Liver (tissue), 9 donors: ENCODE measurements around the gene HPGD. TPM values are rescaled to one million over a fixed set of nuclear protein-coding genes. Genes with fewer than 3 reads are reported as not detected.
A peak's percentile ranks its signal among the peaks of the same experiment; 100 is the strongest.

ENCODE experiments used
- DNase-seq: peaks from one replicate; pipeline ENCODE4 v3.0.0-alpha.2; 2017; ENCODE audit warnings: low spot score
- H3K27ac ChIP-seq, 2 donors: one replicate each; pipeline ENCODE4 v1.7.0; 2013; ENCODE audit warnings: inconsistent platforms in 2 of 2, low read length in 2 of 2, control low read depth in 1 of 2, low read depth in 1 of 2, mild to moderate bottlenecking in 1 of 2
- H3K27me3 ChIP-seq, 4 donors: one replicate each; pipeline versions ENCODE4 v1.6.1 to v1.7.0; 2013; ENCODE audit warnings: low read length in 3 of 4, inconsistent platforms in 1 of 4, mild to moderate bottlenecking in 1 of 4, moderate library complexity in 1 of 4; ENCODE audit not compliant: control insufficient read depth in 4 of 4, insufficient read depth in 4 of 4
- H3K36me3 ChIP-seq, 4 donors: one replicate each; pipeline versions ENCODE4 v1.6.1 to v1.7.0; 2013; ENCODE audit warnings: low read length in 3 of 4, mild to moderate bottlenecking in 3 of 4, low read depth in 1 of 4, moderate library complexity in 1 of 4; ENCODE audit not compliant: control insufficient read depth in 4 of 4, insufficient read depth in 3 of 4
- H3K4me1 ChIP-seq, 4 donors: one replicate each; pipeline versions ENCODE4 v1.6.1 to v1.7.0; 2013; ENCODE audit warnings: low read length in 3 of 4, mild to moderate bottlenecking in 3 of 4, moderate library complexity in 1 of 4; ENCODE audit not compliant: control insufficient read depth in 4 of 4, insufficient read depth in 4 of 4
- H3K4me3 ChIP-seq, 3 donors: one replicate each; pipeline versions ENCODE4 v1.6.1 to v1.7.0; 2013; ENCODE audit warnings: low read length in 3 of 3, control low read depth in 1 of 3, low read depth in 1 of 3, mild to moderate bottlenecking in 1 of 3
- H3K9ac ChIP-seq, 2 donors: one replicate each; pipeline ENCODE4 v1.7.0; 2013; ENCODE audit warnings: low read length in 2 of 2, mild to moderate bottlenecking in 2 of 2, moderate library complexity in 2 of 2, control low read depth in 1 of 2, low read depth in 1 of 2
- H3K9me3 ChIP-seq, 4 donors: one replicate each; pipeline versions ENCODE4 v1.6.1 to v1.7.0; 2013; ENCODE audit warnings: low read length in 3 of 4; ENCODE audit not compliant: control insufficient read depth in 4 of 4
- FOXA1 ChIP-seq: IDR thresholded peaks from 2 replicates; pipeline ENCODE4 v1.6.1; 2016; ENCODE audit warnings: antibody characterized with exemption
- FOXA2 ChIP-seq: IDR thresholded peaks from 2 replicates; pipeline ENCODE4 v1.6.1; 2016; ENCODE audit warnings: antibody characterized with exemption
- GABPA ChIP-seq, 2 donors: IDR thresholded peaks in 1 of 2; conservative IDR thresholded peaks in 1 of 2; 2 replicates each; pipeline ENCODE4 v1.6.1; 2016; ENCODE audit warnings: antibody characterized with exemption in 2 of 2, mild to moderate bottlenecking in 1 of 2, moderate library complexity in 1 of 2
- HNF4A ChIP-seq, 2 donors: conservative IDR thresholded peaks; 2 replicates each; pipeline ENCODE4 v1.6.1; 2016; ENCODE audit warnings: antibody characterized with exemption in 2 of 2, mild to moderate bottlenecking in 2 of 2
- HNF4G ChIP-seq: IDR thresholded peaks from 2 replicates; pipeline ENCODE4 v1.6.1; 2016; ENCODE audit warnings: antibody characterized with exemption
- JUND ChIP-seq, 2 donors: IDR thresholded peaks; 2 replicates each; pipeline ENCODE4 v1.6.1; 2016; ENCODE audit warnings: antibody characterized with exemption in 2 of 2
- NR2F2 ChIP-seq: IDR thresholded peaks from 2 replicates; pipeline ENCODE4 v1.6.1; 2016; ENCODE audit warnings: antibody characterized with exemption
- RAD21 ChIP-seq, 2 donors: IDR thresholded peaks; 2 replicates each; pipeline ENCODE4 v1.6.1; 2016; ENCODE audit warnings: antibody characterized with exemption in 2 of 2, mild to moderate bottlenecking in 2 of 2
- SP1 ChIP-seq: IDR thresholded peaks from 2 replicates; pipeline ENCODE4 v1.6.1; 2018; ENCODE audit warnings: antibody characterized with exemption, mild to moderate bottlenecking
- TAF1 ChIP-seq: conservative IDR thresholded peaks from 2 replicates; pipeline ENCODE4 v1.6.1; 2016; ENCODE audit warnings: antibody characterized with exemption, mild to moderate bottlenecking
- YY1 ChIP-seq: IDR thresholded peaks from 2 replicates; pipeline ENCODE4 v1.6.1; 2016; ENCODE audit warnings: antibody characterized with exemption, mild to moderate bottlenecking
- WGBS: extraction: QIAGEN DNeasy Blood & Tissue Kit; methylation state at CpG from one replicate; pipeline ENCODE4 v1.1.7; 2013; 5-methylcytosine and 5-hydroxymethylcytosine counted together
- polyA plus RNA-seq, 2 donors: library from polyadenylated mRNA; stranded (reverse) in 1 of 2; unstranded in 1 of 2; fragments of 200-250 nt in 1 of 2; fragments of >200 nt in 1 of 2; fragmentation: Nextera tagmentation in 1 of 2; extraction: Ambion mirVana in 1 of 2; gene quantifications; one replicate each; pipeline versions ENCODE4 v1.2.1 to v1.2.3, GENCODE V29; 2013 to 2015
- total RNA-seq, 2 donors: library from RNA; depleted of rRNA; stranded (reverse); fragments of >200 nt; gene quantifications; one replicate each; pipeline ENCODE4 v1.2.3, GENCODE V29; 2014
- TF ChIP-seq, protein P1 (sequence below): IDR thresholded peaks from 2 replicates; pipeline ENCODE4 v1.6.1; 2016; ENCODE audit warnings: antibody characterized with exemption
- TF ChIP-seq, protein P2 (sequence below): IDR thresholded peaks from 2 replicates; pipeline ENCODE4 v1.6.1; 2016; ENCODE audit warnings: antibody characterized with exemption, mild to moderate bottlenecking
- TF ChIP-seq, protein P3 (sequence below): IDR thresholded peaks from 2 replicates; pipeline ENCODE4 v1.6.1; 2016; ENCODE audit warnings: antibody characterized with exemption
- TF ChIP-seq, protein P4 (sequence below): fragments of 150-350 bp; IDR thresholded peaks from 2 replicates; pipeline ENCODE4 v1.5.1; 2017; ENCODE audit warnings: improper control_type of control experiment, low read depth, low read length; ENCODE audit not compliant: missing input control
- TF ChIP-seq, protein P5 (sequence below): IDR thresholded peaks from 2 replicates; pipeline ENCODE4 v1.6.1; 2016; ENCODE audit warnings: antibody characterized with exemption
- donor health status: healthy.
- donor health status: healthy.
- donor health status: healthy.
- donor health status: healthy.
- donor health status: healthy.

Gene HPGD
- total and polyA plus RNA-seq, 4 donors, result 7.9 to 113 (median 57.1) TPM

DNA sequence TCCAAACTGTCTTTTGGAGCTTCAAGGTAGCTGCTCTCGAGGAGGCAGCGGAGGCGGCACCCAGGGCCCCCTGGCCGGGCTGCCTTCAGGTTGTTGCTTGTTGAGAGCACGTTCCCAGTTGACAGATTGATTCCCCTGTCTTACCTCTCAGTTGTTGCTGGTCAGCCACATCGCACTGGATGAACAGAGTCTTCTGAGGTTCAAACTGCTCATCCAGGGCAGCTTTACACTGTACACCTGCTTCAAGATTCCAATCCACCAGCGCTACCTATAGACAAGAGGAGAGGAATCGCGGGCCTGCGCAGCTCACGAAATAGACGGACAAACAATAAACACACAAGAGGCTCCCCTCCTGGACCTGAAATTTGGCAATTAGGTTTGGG lies 497 bp downstream of the HPGD start:
- no peaks in the 10 kb centered on the region for H3K36me3 ChIP-seq
- H3K4me1 ChIP-seq, result peaks cover 0 to 20% (median 7%) of the 10 kb centered on the region in 4 donors
- under 1% methylated on average over 12 of the region's 12 CpGs for WGBS
- H3K4me3 ChIP-seq, result peak overlapping the region; percentile 76 to 91 (median 89)
- DNase-seq, result no peak
- TF ChIP-seq FOXA1, result no peak
- TF ChIP-seq, protein P1, sequence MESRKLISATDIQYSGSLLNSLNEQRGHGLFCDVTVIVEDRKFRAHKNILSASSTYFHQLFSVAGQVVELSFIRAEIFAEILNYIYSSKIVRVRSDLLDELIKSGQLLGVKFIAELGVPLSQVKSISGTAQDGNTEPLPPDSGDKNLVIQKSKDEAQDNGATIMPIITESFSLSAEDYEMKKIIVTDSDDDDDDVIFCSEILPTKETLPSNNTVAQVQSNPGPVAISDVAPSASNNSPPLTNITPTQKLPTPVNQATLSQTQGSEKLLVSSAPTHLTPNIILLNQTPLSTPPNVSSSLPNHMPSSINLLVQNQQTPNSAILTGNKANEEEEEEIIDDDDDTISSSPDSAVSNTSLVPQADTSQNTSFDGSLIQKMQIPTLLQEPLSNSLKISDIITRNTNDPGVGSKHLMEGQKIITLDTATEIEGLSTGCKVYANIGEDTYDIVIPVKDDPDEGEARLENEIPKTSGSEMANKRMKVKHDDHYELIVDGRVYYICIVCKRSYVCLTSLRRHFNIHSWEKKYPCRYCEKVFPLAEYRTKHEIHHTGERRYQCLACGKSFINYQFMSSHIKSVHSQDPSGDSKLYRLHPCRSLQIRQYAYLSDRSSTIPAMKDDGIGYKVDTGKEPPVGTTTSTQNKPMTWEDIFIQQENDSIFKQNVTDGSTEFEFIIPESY, result no peak
- TF ChIP-seq, protein P2, sequence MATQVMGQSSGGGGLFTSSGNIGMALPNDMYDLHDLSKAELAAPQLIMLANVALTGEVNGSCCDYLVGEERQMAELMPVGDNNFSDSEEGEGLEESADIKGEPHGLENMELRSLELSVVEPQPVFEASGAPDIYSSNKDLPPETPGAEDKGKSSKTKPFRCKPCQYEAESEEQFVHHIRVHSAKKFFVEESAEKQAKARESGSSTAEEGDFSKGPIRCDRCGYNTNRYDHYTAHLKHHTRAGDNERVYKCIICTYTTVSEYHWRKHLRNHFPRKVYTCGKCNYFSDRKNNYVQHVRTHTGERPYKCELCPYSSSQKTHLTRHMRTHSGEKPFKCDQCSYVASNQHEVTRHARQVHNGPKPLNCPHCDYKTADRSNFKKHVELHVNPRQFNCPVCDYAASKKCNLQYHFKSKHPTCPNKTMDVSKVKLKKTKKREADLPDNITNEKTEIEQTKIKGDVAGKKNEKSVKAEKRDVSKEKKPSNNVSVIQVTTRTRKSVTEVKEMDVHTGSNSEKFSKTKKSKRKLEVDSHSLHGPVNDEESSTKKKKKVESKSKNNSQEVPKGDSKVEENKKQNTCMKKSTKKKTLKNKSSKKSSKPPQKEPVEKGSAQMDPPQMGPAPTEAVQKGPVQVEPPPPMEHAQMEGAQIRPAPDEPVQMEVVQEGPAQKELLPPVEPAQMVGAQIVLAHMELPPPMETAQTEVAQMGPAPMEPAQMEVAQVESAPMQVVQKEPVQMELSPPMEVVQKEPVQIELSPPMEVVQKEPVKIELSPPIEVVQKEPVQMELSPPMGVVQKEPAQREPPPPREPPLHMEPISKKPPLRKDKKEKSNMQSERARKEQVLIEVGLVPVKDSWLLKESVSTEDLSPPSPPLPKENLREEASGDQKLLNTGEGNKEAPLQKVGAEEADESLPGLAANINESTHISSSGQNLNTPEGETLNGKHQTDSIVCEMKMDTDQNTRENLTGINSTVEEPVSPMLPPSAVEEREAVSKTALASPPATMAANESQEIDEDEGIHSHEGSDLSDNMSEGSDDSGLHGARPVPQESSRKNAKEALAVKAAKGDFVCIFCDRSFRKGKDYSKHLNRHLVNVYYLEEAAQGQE, result peak; percentile 5
- TF ChIP-seq GABPA (IDR thresholded peaks at IDR 0.05 in 1 of 2, conservative IDR thresholded peaks at IDR 0.05 in 1 of 2), result no peak
- TF ChIP-seq, protein P3, sequence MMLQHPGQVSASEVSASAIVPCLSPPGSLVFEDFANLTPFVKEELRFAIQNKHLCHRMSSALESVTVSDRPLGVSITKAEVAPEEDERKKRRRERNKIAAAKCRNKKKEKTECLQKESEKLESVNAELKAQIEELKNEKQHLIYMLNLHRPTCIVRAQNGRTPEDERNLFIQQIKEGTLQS, result no peak
- peak in 1 of 2 donors; percentile 5 for TF ChIP-seq HNF4A (conservative IDR thresholded peaks at IDR 0.05)
- no peak for TF ChIP-seq JUND (IDR thresholded peaks at IDR 0.05)
- no peak for TF ChIP-seq NR2F2
- peak in 1 of 2 donors; percentile 39 for TF ChIP-seq RAD21 (IDR thresholded peaks at IDR 0.05)
- H3K27me3 ChIP-seq, result no peaks in the 10 kb centered on the region
- H3K9ac ChIP-seq, result peak overlapping the region; percentile 81 to 88
- no peaks in the 10 kb centered on the region for H3K9me3 ChIP-seq
- peak overlapping the region; percentile 95 to 97 for H3K27ac ChIP-seq

DNA sequence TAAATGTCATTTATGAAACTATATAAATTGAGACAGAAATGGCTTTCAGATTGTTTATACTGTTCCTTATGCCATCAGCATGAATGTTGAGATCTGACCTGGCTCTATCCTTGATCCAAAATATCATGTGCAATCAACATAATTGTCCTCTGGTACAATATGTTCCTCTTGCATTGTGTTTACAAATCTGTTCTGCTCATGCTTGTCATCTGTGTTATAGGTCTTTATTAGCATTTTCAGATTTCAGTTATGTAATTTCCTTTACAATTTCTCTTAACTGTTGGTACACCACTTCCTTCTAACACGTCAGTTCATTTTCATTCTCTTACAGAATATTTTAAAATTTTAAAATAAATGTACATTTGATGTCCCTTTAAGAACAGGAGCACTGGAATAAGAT lies 1.6 kb downstream of the HPGD start:
- Histone ChIP-seq H3K4me1 (peaks cover 2 to 20% (median 7%) of the 10 kb centered on the region in 4 donors), H3K9ac (peak overlapping the region; percentile 39 to 81), H3K9me3 (no peaks in the 10 kb centered on the region), H3K27me3 (no peaks in the 10 kb centered on the region), H3K27ac (peak overlapping the region; percentile 79 to 97), H3K4me3 (peak overlapping the region; percentile 76 to 91 (median 89)), H3K36me3 (no peaks in the 10 kb centered on the region)
- WGBS, result 20% methylated on average over 1 of the region's 1 CpG
- DNase-seq, result no peak
- TF ChIP-seq FOXA2 (no peak), HNF4A (conservative IDR thresholded peaks at IDR 0.05) (peak in 1 of 2 donors; percentile 10), RAD21 (IDR thresholded peaks at IDR 0.05) (no peak), NR2F2 (no peak), JUND (IDR thresholded peaks at IDR 0.05) (no peak), FOXA1 (no peak), YY1 (peak; percentile 7), HNF4G (no peak), SP1 (no peak), TAF1 (no peak)
- TF ChIP-seq, protein P2, result no peak
- TF ChIP-seq, protein P3, result no peak
- TF ChIP-seq, protein P4, sequence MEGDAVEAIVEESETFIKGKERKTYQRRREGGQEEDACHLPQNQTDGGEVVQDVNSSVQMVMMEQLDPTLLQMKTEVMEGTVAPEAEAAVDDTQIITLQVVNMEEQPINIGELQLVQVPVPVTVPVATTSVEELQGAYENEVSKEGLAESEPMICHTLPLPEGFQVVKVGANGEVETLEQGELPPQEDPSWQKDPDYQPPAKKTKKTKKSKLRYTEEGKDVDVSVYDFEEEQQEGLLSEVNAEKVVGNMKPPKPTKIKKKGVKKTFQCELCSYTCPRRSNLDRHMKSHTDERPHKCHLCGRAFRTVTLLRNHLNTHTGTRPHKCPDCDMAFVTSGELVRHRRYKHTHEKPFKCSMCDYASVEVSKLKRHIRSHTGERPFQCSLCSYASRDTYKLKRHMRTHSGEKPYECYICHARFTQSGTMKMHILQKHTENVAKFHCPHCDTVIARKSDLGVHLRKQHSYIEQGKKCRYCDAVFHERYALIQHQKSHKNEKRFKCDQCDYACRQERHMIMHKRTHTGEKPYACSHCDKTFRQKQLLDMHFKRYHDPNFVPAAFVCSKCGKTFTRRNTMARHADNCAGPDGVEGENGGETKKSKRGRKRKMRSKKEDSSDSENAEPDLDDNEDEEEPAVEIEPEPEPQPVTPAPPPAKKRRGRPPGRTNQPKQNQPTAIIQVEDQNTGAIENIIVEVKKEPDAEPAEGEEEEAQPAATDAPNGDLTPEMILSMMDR, result no peak
- TF ChIP-seq, protein P5, sequence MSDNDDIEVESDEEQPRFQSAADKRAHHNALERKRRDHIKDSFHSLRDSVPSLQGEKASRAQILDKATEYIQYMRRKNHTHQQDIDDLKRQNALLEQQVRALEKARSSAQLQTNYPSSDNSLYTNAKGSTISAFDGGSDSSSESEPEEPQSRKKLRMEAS, result no peak
